ENCODE results near the gene IL1A.
"Not testable (repeated sequence)": the region's sequence is repeated elsewhere in the genome, so short reads cannot be mapped to it uniquely, and the experiment has no call there.

IL1A gene

GRCh38 chr2:112784199-112785189 lies at the start of gene IL1A:
TSS of gene IL1A (minus strand) at chr2:112784493. CDS start at chr2:112783770, 723 bp downstream.
- no peak for DNase-seq (ENCODE audit: low spot score)

GRCh38 chr2:112833976-112834375 lies 49.7 kb upstream of the IL1A start:
- no peak for DNase-seq (ENCODE audit: low spot score)

GRCh38 chr2:112833639-112833931 lies 49.3 kb upstream of the IL1A start:
- not testable (repeated sequence) for DNase-seq (ENCODE audit: low spot score)

GRCh38 chr2:112832841-112833638 lies 48.7 kb upstream of the IL1A start:
- DNase-seq (ENCODE audit: low spot score): no peak

- no peak for DNase-seq (ENCODE audit: low spot score)
These were observed 47.9 kb upstream of the IL1A start for GRCh38 chr2:112831946-112832840.

- no peak for DNase-seq (ENCODE audit: low spot score)
These were observed 47.2 kb upstream of the IL1A start for GRCh38 chr2:112831513-112831845.

GRCh38 chr2:112830682-112831512 lies 46.6 kb upstream of the IL1A start:
- no peak for DNase-seq (ENCODE audit: low spot score)

- DNase-seq (ENCODE audit: low spot score): no peak
These were observed 45.8 kb upstream of the IL1A start for GRCh38 chr2:112829961-112830681.

- no peak for DNase-seq (ENCODE audit: low spot score)
These were observed 45.0 kb upstream of the IL1A start for GRCh38 chr2:112829101-112829960.

GRCh38 chr2:112828251-112828691 lies 44.0 kb upstream of the IL1A start:
- no peak for DNase-seq (ENCODE audit: low spot score)

- no peak for DNase-seq (ENCODE audit: low spot score)
These were observed 43.4 kb upstream of the IL1A start for GRCh38 chr2:112827604-112828185.

GRCh38 chr2:112827009-112827408 lies 42.7 kb upstream of the IL1A start:
- no peak for DNase-seq (ENCODE audit: low spot score)

GRCh38 chr2:112825706-112826105 lies 41.4 kb upstream of the IL1A start:
- DNase-seq (ENCODE audit: low spot score): no peak

GRCh38 chr2:112824694-112825085 lies 40.4 kb upstream of the IL1A start:
- DNase-seq (ENCODE audit: low spot score): no peak

GRCh38 chr2:112821682-112822081 lies 37.4 kb upstream of the IL1A start:
- DNase-seq (ENCODE audit: low spot score): no peak

- DNase-seq (ENCODE audit: low spot score): no peak
These were observed 36.8 kb upstream of the IL1A start for GRCh38 chr2:112821142-112821541.

- DNase-seq (ENCODE audit: low spot score): no peak
These were observed 36.0 kb upstream of the IL1A start for GRCh38 chr2:112820343-112820742.

GRCh38 chr2:112819081-112819480 lies 34.8 kb upstream of the IL1A start:
- no peak for DNase-seq (ENCODE audit: low spot score)

Measured in CD4-positive, alpha-beta T cell treated with Interleukin-2 at 100 ng/mL for 4 hours (primary cell).